H9 (cell line): Measurements from ENCODE around the gene ASPRV1. TPM values are rescaled to one million over a fixed set of nuclear protein-coding genes. Genes with fewer than 3 reads are reported as not detected.

Experiments used
- DNase-seq: peaks from one replicate; pipeline ENCODE4 v3.0.0-alpha.2; 2017
- H2AFZ ChIP-seq: one replicate; pipeline ENCODE4 v1.6.1; 2013; ENCODE audit warnings: mild to moderate bottlenecking, low read length, control low read depth, moderate library complexity
- H2AK5ac ChIP-seq: 2 replicates; pipeline ENCODE4 v1.6.1; 2013; ENCODE audit warnings: low read length, control low read depth, mixed read lengths; ENCODE audit not compliant: insufficient read length
- H2BK120ac ChIP-seq: one replicate; pipeline ENCODE4 v1.6.1; 2013; ENCODE audit warnings: low read depth, mild to moderate bottlenecking, low read length, control low read depth, inconsistent platforms; ENCODE audit not compliant: poor library complexity, severe bottlenecking
- H2BK12ac ChIP-seq: 2 replicates; pipeline ENCODE4 v1.6.1; 2013; ENCODE audit warnings: low read length, control low read depth, mixed read lengths, low read depth; ENCODE audit not compliant: insufficient read length
- H2BK15ac ChIP-seq: 2 replicates; pipeline ENCODE4 v1.6.1; 2013; ENCODE audit warnings: low read depth, low read length, control low read depth
- H2BK20ac ChIP-seq: one replicate; pipeline ENCODE4 v1.6.1; 2013; ENCODE audit warnings: low read depth, mild to moderate bottlenecking, low read length, control low read depth, inconsistent platforms; ENCODE audit not compliant: poor library complexity, severe bottlenecking
- H2BK5ac ChIP-seq: 2 replicates; pipeline ENCODE4 v1.6.1; 2013; ENCODE audit warnings: low read length, control low read depth, mixed read lengths; ENCODE audit not compliant: insufficient read length
- H3K14ac ChIP-seq: 2 replicates; pipeline ENCODE4 v1.6.1; 2013; ENCODE audit warnings: low read length, control low read depth; ENCODE audit not compliant: insufficient read depth
- H3K18ac ChIP-seq: 2 replicates; pipeline ENCODE4 v1.6.1; 2013; ENCODE audit warnings: low read depth, mild to moderate bottlenecking, mixed read lengths, low read length, control low read depth; ENCODE audit not compliant: insufficient read length
- H3K23ac ChIP-seq: 2 replicates; pipeline ENCODE4 v1.6.1; 2013; ENCODE audit warnings: low read length, control low read depth, mixed read lengths, low read depth; ENCODE audit not compliant: insufficient read length
- H3K23me2 ChIP-seq: 2 replicates; pipeline ENCODE4 v1.6.1; 2013; ENCODE audit warnings: low read depth, mild to moderate bottlenecking, mixed read lengths, low read length, control low read depth; ENCODE audit not compliant: insufficient read length, poor library complexity, severe bottlenecking
- H3K27ac ChIP-seq: 2 replicates; pipeline ENCODE4 v1.5.1; 2013; ENCODE audit warnings: low read length, control low read depth, mixed read lengths, low read depth; ENCODE audit not compliant: insufficient read length
- H3K27me3 ChIP-seq: 2 replicates; pipeline ENCODE4 v1.6.1; 2013; ENCODE audit warnings: low read length, control low read depth, inconsistent platforms; ENCODE audit not compliant: insufficient read depth
- H3K4ac ChIP-seq: 2 replicates; pipeline ENCODE4 v1.6.1; 2013; ENCODE audit warnings: low read depth, mild to moderate bottlenecking, control low read depth, inconsistent platforms, low read length, moderate library complexity
- H3K4me1 ChIP-seq: 2 replicates; pipeline ENCODE4 v1.6.1; 2013; ENCODE audit warnings: low read length, control low read depth, inconsistent platforms; ENCODE audit not compliant: insufficient read depth
- H3K4me2 ChIP-seq: 2 replicates; pipeline ENCODE4 v1.6.1; 2013; ENCODE audit warnings: low read length, control low read depth, mixed read lengths; ENCODE audit not compliant: insufficient read length, insufficient read depth
- H3K56ac ChIP-seq: 2 replicates; pipeline ENCODE4 v1.6.1; 2013; ENCODE audit warnings: low read depth, mild to moderate bottlenecking, mixed read lengths, low read length, control low read depth; ENCODE audit not compliant: insufficient read length
- H3K79me1 ChIP-seq: 2 replicates; pipeline ENCODE4 v1.6.1; 2013; ENCODE audit warnings: low read depth, mild to moderate bottlenecking, moderate library complexity, low read length, control low read depth, inconsistent platforms; ENCODE audit not compliant: insufficient read depth, poor library complexity, severe bottlenecking
- H3K79me2 ChIP-seq: 2 replicates; pipeline ENCODE4 v1.6.1; 2013; ENCODE audit warnings: low read length, control low read depth, inconsistent platforms; ENCODE audit not compliant: insufficient read depth
- H3K9ac ChIP-seq: 2 replicates; pipeline ENCODE4 v1.6.1; 2013; ENCODE audit warnings: low read length, control low read depth, mixed read lengths; ENCODE audit not compliant: insufficient read length; ENCODE audit errors: extremely low read depth
- H3K9me3 ChIP-seq: one replicate; pipeline ENCODE4 v1.6.1; 2013; ENCODE audit warnings: low read depth, low read length, inconsistent platforms; ENCODE audit not compliant: control insufficient read depth
- H3T11ph ChIP-seq: one replicate; pipeline ENCODE4 v1.6.1; 2013; ENCODE audit warnings: mild to moderate bottlenecking, low read length, control low read depth, inconsistent platforms
- H4K20me1 ChIP-seq: one replicate; pipeline ENCODE4 v1.6.1; 2013; ENCODE audit not compliant: control insufficient read depth, insufficient read length, insufficient read depth
- H4K5ac ChIP-seq: 2 replicates; pipeline ENCODE4 v1.6.1; 2013; ENCODE audit warnings: low read depth, mild to moderate bottlenecking, mixed read lengths, low read length, control low read depth; ENCODE audit not compliant: insufficient read length
- H4K8ac ChIP-seq: replicated peaks from 2 replicates; pipeline ENCODE4 v1.6.1; 2013; ENCODE audit warnings: low read length, control low read depth, mixed read lengths, low read depth; ENCODE audit not compliant: insufficient read length
- H4K91ac ChIP-seq: 2 replicates; pipeline ENCODE4 v1.6.1; 2013; ENCODE audit warnings: low read depth, mild to moderate bottlenecking, moderate library complexity, mixed read lengths, low read length, control low read depth; ENCODE audit not compliant: insufficient read length
- H3K27ac Mint-ChIP-seq, 3 experiments: 2 replicates in 2 of 3; 3 replicates in 1 of 3; pipeline ENCODE4 v1.8.0; 2020 to 2021; ENCODE audit warnings: mixed read lengths in 3 of 3, mild to moderate bottlenecking in 1 of 3, moderate library complexity in 1 of 3
- H3K27me3 Mint-ChIP-seq: 2 replicates; pipeline ENCODE4 v1.8.0; 2021; ENCODE audit warnings: low read depth, mild to moderate bottlenecking, moderate library complexity, mixed read lengths
- H3K36me3 Mint-ChIP-seq, 3 experiments: 2 replicates in 2 of 3; 3 replicates in 1 of 3; pipeline ENCODE4 v1.8.0; 2020 to 2021; ENCODE audit warnings: low read depth in 3 of 3, mixed read lengths in 3 of 3; ENCODE audit not compliant: insufficient read depth in 1 of 3
- H3K4me1 Mint-ChIP-seq, 2 experiments: 2 replicates each; pipeline ENCODE4 v1.8.0; 2020; ENCODE audit warnings: mixed read lengths in 2 of 2
- H3K4me3 Mint-ChIP-seq, 2 experiments: 2 replicates in 1 of 2; 3 replicates in 1 of 2; pipeline ENCODE4 v1.8.0; 2020 to 2021; ENCODE audit warnings: mild to moderate bottlenecking in 2 of 2, mixed read lengths in 2 of 2, moderate library complexity in 1 of 2
- H3K9me3 Mint-ChIP-seq, 2 experiments: 2 replicates in 1 of 2; 3 replicates in 1 of 2; pipeline ENCODE4 v1.8.0; 2020; ENCODE audit warnings: mild to moderate bottlenecking in 2 of 2, mixed read lengths in 2 of 2, moderate library complexity in 1 of 2
- CTCF ChIP-seq: fragments of 200-600 bp; sonication (generic); conservative IDR thresholded peaks from 3 replicates; pipeline ENCODE4 v1.8.0; 2021; ENCODE audit warnings: antibody characterized with exemption, mild to moderate bottlenecking
- WGBS: extraction: QIAGEN DNeasy Blood & Tissue Kit; methylation state at CpG from one replicate; pipeline ENCODE4 v1.1.7; 2013; ENCODE audit warnings: missing lambda C conversion rate, low lambda C conversion rate, mixed read lengths; ENCODE audit not compliant: insufficient read length; ENCODE audit errors: extremely low coverage; 5-methylcytosine and 5-hydroxymethylcytosine counted together
- total RNA-seq: library from RNA; stranded (reverse); gene quantifications from 2 replicates; pipeline ENCODE4 v1.2.1, GENCODE V29; 2021

ASPRV1 gene
- total RNA-seq, 1 experiment from 2014 or later, result 0.57 TPM

- Histone ChIP-seq H3K27me3 (no peaks in the 10 kb centered on the region), H2AK5ac (no peak overlapping the region), H3K4me1 (0 out of 2 replicates have a peak, but pooled peaks cover 4% of the 10 kb centered on the region), H3K23ac (no peak overlapping the region), H2BK20ac (no peak overlapping the region), H3T11ph (no peak overlapping the region), H3K9me3 (no peaks in the 10 kb centered on the region), H3K56ac (no peak overlapping the region), H3K27ac (no peak overlapping the region), H2BK12ac (no peak overlapping the region), H4K8ac (no peak overlapping the region), H3K4me2 (no peak overlapping the region), H2BK5ac (no peak overlapping the region), H3K4ac (no peak overlapping the region), H3K79me1 (no peaks in the 10 kb centered on the region), H3K14ac (peak overlapping the region; percentile 47; the same call in 1 of the 2 replicates), H2BK120ac (no peak overlapping the region), H4K20me1 (no peaks in the 10 kb centered on the region), H3K23me2 (no peaks in the 10 kb centered on the region), H4K5ac (no peak overlapping the region), H4K91ac (no peak overlapping the region), H2AFZ (no peak overlapping the region), H3K18ac (no peak overlapping the region), H2BK15ac (no peak overlapping the region), H3K79me2 (no peaks in the 10 kb centered on the region), H3K9ac (no peak overlapping the region)
- Mint-ChIP-seq H3K27ac (peak overlapping the region in 1 of 3 experiments; percentile 79; a peak in 1 of 7 replicates), H3K27me3 (no peaks in the 10 kb centered on the region), H3K9me3 (no peaks in the 10 kb centered on the region), H3K4me1 (peaks cover 22 to 23% of the 10 kb centered on the region in 2 experiments), H3K36me3 (peaks cover 1 to 5% (median 4%) of the 10 kb centered on the region in 3 experiments; a peak in 4 of 7 replicates), H3K4me3 (no peak overlapping the region)
- no peak for DNase-seq
- WGBS, result no CpG with 5 or more reads among the region's 7 CpGs
- TF ChIP-seq CTCF, result no peak
Measured at GRCh38 chr2:69993048-69993565, 31.7 kb upstream of the ASPRV1 start.
